Testis (tissue), 2 donors: ENCODE results near the gene PITPNC1.
"Not testable (repeated sequence)": the region's sequence is repeated elsewhere in the genome, so short reads cannot be mapped to it uniquely, and the experiment has no call there.

Experiments used
- POLR2A ChIP-seq: fragments of 450-650 bp; IDR thresholded peaks from one replicate; pipeline ENCODE4 v1.6.1; 2017; ENCODE audit warnings: antibody characterized with exemption, mild to moderate bottlenecking, moderate library complexity
- TF ChIP-seq, protein P1 (sequence below), 3 experiments: fragments of 450-650 bp in 2 of 3; fragments of 200-600 bp in 1 of 3; sonication (generic) in 1 of 3; IDR thresholded peaks; one replicate each; pipeline ENCODE4 v1.5.1; 2016 to 2019; ENCODE audit warnings: antibody characterized with exemption in 3 of 3, mild to moderate bottlenecking in 2 of 3, moderate library complexity in 1 of 3

DNA sequence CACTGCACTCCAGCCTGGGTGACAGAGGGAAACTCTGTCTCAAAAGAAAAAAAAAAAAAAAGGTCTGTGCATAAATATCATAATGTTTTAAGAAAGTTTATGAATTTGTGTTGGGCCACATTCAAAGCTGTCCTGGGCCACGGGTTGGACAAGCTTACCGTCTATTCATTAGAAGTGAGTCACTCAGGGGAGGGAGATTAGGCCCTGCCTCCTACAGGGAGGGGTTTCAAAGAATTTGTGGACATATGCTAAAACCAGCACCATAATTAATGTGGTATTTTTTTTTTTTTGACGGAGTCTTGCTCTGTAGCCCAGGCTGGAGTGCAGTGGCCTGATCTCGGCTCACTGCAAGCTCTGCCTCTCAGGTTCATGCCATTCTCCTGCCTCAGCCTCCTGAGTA is 95.5 kb downstream of the PITPNC1 start:
- not testable (repeated sequence) for TF ChIP-seq POLR2A
- TF ChIP-seq, protein P1, sequence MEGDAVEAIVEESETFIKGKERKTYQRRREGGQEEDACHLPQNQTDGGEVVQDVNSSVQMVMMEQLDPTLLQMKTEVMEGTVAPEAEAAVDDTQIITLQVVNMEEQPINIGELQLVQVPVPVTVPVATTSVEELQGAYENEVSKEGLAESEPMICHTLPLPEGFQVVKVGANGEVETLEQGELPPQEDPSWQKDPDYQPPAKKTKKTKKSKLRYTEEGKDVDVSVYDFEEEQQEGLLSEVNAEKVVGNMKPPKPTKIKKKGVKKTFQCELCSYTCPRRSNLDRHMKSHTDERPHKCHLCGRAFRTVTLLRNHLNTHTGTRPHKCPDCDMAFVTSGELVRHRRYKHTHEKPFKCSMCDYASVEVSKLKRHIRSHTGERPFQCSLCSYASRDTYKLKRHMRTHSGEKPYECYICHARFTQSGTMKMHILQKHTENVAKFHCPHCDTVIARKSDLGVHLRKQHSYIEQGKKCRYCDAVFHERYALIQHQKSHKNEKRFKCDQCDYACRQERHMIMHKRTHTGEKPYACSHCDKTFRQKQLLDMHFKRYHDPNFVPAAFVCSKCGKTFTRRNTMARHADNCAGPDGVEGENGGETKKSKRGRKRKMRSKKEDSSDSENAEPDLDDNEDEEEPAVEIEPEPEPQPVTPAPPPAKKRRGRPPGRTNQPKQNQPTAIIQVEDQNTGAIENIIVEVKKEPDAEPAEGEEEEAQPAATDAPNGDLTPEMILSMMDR (IDR thresholded peaks at IDR 0.05), result not testable (repeated sequence)
